ENCODE measurements around the gene MAGI1. TPM values are rescaled to one million over a fixed set of nuclear protein-coding genes. Genes with fewer than 3 reads are reported as not detected.
A peak's percentile ranks its signal among the peaks of the same experiment; 100 is the strongest.

The MAGI1 gene
- total RNA-seq, 2 donors from 2014 or later = 0.39 TPM; not detected in 1

DNA sequence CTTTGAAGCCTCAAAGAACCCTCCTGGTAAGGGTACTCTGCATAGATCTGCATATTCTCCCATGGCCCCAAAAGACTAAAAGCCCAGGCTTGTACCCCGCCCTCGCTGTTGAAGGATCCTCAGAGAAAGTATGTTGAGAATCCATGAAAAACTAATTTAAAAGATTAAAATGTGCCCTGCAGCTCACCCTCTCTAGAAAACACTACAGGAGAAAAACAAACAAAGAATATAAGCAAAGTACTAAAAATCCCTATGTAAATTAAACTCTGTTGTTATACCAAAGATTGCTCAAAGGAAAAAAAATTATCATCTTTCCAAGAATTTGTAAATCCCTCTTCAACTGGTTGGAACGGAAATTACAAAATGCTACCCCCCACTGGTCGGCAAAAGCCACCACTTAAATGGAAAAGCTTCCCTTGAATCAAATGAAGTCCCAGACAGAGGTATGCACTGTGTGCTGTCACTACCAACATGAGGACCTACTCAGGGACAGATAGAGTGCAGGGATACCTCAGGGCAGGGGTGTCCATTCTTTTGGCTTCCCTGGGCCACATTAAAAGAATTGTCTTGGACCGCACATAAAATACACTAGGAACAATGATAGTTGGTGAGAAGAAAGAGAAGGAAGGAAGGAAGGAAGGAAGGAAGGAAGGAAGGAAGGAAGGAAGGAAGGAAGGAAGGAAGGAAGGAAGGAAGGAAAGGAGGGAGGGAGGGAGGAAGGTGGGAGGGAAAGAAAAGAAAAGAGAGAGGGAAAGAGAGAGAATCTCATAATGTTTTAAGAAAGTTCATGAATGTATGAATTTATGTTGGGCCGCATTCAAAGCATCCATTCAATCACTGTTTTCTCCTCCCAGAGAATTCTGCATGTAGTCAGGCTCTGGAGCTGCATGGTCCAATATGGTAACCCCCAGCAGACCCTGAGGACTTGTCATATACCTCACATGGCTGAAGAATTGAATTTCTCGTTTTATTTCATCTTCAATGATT, 88.1 kb downstream of the MAGI1 start:
- no peaks in the 10 kb centered on the region for H3K36me3 Mint-ChIP-seq

DNA sequence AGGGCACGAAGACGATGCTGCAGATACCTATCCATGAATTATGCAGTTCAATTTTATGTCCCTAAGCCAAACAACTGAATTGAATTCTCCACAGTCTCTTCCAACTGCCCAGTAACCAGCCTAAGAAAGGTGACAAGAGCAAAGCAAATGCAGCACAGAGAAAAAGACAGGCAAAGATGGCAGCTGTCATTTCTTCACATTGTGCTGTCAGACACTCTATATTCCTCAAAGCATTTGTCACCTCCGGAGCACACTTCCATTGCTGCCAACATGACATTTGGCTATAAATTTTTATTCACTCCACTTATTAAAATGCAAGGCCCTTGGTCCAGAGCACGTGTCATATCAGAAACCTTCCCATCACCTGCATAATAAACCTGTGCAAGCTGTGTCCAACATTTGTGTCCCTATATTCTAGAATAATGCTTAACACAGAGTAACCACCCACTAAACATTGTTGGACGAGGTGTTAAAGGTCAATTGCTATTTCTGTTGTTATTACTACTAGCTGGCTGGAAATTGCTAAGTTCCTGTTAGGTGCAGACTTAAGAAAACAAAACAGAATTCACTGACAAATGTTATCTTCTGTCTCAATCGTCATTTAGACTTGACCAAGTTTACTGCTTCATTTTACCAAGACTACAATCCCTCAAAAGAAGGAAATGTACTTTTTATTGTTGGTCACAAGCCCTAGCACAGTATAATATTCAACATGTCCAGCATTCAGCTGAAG, 89.7 kb downstream of the MAGI1 start:
- ATAC-seq = no peak
- Mint-ChIP-seq H3K9me3 (peaks cover 0 to 4% of the 10 kb centered on the region in 2 donors), H3K36me3 (no peaks in the 10 kb centered on the region), H3K27ac (no peak overlapping the region)
- no peak for DNase-seq (ENCODE audit: low spot score in 2 of 2)

More for the DNA sequence above, 88.1 kb downstream of the MAGI1 start:
- no peak for ATAC-seq
- no peak for DNase-seq (ENCODE audit: low spot score in 2 of 2)
- H3K9me3 Mint-ChIP-seq = peaks cover 0 to 4% of the 10 kb centered on the region in 2 donors
- no peak overlapping the region for H3K27ac Mint-ChIP-seq

DNA sequence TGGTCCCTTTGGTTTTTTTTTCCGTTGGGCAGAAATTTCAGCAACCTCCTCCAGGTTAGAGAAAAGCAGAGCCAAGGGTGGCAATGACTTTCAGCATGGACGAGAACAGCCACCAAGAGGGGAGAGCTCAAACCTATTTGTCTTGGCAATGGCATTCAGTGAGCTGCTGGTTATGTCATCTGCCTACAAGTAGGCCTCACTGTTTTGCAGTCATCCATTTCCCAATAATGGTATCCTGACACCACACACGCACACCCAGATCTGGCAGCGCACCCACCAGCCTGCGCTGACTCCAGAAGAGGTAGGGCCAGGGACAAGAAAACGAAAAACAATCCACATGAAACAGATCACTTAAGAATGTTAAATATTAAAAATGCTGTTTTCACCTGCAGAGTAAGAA, 92.3 kb downstream of the MAGI1 start:
- H3K9me3 Mint-ChIP-seq = peaks cover 0 to 4% of the 10 kb centered on the region in 2 donors
- H3K27ac Mint-ChIP-seq = no peak overlapping the region
- ATAC-seq (no peak), DNase-seq (ENCODE audit: low spot score in 2 of 2) (no peak)
- H3K36me3 Mint-ChIP-seq = no peaks in the 10 kb centered on the region

DNA sequence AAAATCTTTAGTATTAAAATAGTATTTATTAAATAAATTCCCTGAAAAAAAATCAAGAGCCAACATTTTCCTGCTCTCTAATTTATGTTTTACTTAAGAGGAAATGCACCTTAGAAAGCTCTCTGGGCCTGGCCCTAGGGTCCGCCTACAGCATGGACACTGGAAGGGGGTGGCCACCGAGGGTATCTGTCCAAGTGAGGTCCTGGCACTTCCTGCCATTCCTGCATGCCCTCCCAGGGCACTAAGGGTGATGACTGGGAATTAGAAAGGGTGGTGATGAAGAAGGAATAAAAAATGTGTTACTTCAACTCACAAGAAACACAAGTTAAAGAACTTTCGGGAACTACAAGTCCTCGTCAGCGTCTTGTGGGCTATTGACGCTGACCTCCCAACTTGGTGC, 92.8 kb downstream of the MAGI1 start:
- DNase-seq (ENCODE audit: low spot score in 2 of 2) = no peak
- ATAC-seq = no peak
- H3K9me3 Mint-ChIP-seq = peaks cover 0 to 4% of the 10 kb centered on the region in 2 donors
- H3K36me3 Mint-ChIP-seq = no peaks in the 10 kb centered on the region
- H3K27ac Mint-ChIP-seq = no peak overlapping the region

DNA sequence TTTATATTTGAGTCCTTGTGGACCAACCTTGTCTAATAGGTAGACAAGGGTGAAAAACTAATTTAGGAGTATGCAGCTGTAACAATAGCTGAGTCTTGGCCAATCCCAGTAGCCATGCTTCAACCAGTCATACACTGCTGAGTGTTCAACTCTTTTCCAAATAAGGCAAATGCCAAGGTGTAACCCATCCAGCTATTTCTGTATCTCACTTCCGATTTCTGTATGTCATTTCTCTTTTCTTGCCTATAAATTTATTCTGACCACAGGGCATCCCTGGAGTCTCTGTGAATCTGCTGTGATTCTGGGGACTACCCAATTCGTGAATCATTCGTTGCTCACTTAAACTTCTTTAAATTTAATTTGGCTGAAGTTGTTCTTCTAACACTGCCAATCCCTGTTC, 93.2 kb downstream of the MAGI1 start:
- ATAC-seq (no peak), DNase-seq (ENCODE audit: low spot score in 2 of 2) (no peak)
- no peaks in the 10 kb centered on the region for H3K9me3 Mint-ChIP-seq

DNA sequence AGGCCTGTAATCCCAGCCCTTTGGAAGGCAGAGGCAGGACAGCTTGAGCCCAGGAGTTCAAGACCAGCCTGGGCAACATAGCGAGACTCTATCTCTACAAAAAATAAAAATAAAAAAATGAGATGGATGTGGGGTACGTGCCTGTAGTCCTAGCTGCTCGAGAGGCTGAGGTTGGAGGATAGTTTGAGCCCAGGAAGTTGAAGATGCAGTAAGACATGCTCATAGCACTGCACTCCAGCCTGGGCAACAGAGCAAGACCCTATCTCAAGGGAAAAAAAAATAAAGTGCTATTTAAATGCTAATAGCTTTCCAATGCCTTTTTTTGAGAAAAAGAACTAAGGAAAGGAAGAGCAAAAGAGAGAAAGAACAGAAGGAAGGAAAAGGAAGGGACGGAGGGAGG, 94.5 kb downstream of the MAGI1 start:
- no peak for DNase-seq (ENCODE audit: low spot score in 2 of 2)
- H3K9me3 Mint-ChIP-seq = no peaks in the 10 kb centered on the region
- H3K27ac Mint-ChIP-seq = no peak overlapping the region
- H3K36me3 Mint-ChIP-seq = no peaks in the 10 kb centered on the region
- no peak for ATAC-seq

More for the DNA sequence above, 93.2 kb downstream of the MAGI1 start:
- Mint-ChIP-seq H3K36me3 (no peaks in the 10 kb centered on the region), H3K27ac (no peak overlapping the region)

DNA sequence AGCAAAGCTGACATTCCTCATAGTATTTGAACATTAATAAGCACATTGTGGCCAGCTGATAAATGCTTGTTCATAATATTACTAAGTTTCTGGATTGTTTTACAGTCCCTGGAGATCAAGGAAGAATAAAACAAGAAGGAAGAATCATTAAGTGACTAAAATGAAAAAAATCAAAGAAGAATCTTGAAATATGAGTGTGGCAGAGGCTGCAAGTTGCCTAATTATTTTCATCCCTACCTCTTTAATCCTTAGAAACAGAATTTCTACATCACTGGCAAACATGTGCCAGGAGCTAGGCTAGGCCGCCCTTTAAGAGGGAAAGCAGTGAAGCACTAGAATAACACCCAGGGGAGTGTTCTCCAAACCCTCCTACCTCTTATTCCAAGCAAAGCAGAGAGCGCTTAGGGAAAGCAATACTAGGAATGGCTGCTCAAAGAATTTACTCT, 98.9 kb downstream of the MAGI1 start:
- peaks cover 4 to 8% of the 10 kb centered on the region in 2 donors for H3K9me3 Mint-ChIP-seq
- no peak for ATAC-seq
- no peak overlapping the region for H3K27ac Mint-ChIP-seq
- no peaks in the 10 kb centered on the region for H3K36me3 Mint-ChIP-seq
- no peak for DNase-seq (ENCODE audit: low spot score in 2 of 2)

DNA sequence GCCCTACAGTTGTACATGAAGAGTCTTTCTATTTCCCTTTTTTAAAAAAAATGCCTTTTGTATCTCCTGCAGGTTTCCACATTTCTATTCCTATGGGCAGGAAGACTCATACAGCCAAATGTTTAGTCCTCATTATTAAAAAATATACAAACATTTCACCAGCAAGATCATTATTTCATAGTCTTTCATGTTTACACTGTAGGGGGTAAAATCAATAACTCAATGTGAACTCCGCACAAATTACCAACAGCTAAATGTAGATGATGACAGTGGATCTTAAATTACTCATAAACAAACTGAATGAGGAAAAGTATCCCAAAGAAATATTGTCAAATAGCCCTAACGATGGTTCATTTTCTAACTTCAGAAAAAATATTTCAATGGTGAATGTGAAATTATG, 99.5 kb downstream of the MAGI1 start:
- ATAC-seq = no peak
- DNase-seq (ENCODE audit: low spot score in 2 of 2) = no peak
- no peaks in the 10 kb centered on the region for H3K36me3 Mint-ChIP-seq
- H3K9me3 Mint-ChIP-seq = peaks cover 4 to 9% of the 10 kb centered on the region in 2 donors
- no peak overlapping the region for H3K27ac Mint-ChIP-seq

DNA sequence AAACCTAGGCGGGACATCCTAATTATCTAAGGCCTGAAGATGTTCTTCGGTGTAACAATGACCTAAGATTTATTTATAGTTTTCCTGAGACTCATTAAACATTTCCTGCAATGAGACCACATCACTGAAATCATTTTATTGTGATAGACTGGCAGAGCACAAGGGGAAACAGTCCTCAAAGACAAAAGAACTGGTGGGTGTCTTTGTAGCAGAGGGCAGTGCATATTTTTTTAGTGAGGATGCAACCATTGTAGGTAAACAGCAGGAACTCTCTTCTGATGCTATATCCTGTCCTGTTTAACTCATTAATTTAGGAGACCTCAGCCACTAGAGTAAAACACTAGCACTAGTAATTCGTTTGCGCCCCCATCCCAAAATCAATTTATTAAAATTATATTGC, 100.0 kb downstream of the MAGI1 start:
- H3K27ac Mint-ChIP-seq = no peak overlapping the region

DNA sequence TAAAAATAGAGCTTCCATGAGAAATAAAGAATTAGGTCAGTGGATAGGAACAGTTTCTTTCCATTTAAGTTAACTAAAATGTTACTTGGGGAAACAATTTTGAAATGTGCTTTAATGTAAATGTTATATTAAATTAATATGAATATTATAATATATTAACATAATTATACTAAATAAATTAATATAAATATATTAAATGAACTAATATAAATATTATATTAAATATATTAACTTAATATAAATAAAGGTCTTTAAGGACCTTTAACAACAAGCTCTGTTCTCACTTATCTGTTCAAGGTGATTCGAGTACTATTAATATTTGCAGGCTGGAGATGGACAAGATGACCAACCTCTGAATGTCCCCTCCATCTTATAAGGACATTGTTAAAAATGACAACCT, 100.6 kb downstream of the MAGI1 start:
- no peak overlapping the region for H3K27ac Mint-ChIP-seq
- DNase-seq (ENCODE audit: low spot score in 2 of 2) (no peak), ATAC-seq (no peak)
- H3K36me3 Mint-ChIP-seq = no peaks in the 10 kb centered on the region
- H3K9me3 Mint-ChIP-seq = peaks cover 8 to 9% of the 10 kb centered on the region in 2 donors

More for the DNA sequence above, 100.0 kb downstream of the MAGI1 start:
- Mint-ChIP-seq H3K36me3 (no peaks in the 10 kb centered on the region), H3K9me3 (peaks cover 4 to 9% of the 10 kb centered on the region in 2 donors)
- DNase-seq (ENCODE audit: low spot score in 2 of 2) (no peak), ATAC-seq (no peak)

DNA sequence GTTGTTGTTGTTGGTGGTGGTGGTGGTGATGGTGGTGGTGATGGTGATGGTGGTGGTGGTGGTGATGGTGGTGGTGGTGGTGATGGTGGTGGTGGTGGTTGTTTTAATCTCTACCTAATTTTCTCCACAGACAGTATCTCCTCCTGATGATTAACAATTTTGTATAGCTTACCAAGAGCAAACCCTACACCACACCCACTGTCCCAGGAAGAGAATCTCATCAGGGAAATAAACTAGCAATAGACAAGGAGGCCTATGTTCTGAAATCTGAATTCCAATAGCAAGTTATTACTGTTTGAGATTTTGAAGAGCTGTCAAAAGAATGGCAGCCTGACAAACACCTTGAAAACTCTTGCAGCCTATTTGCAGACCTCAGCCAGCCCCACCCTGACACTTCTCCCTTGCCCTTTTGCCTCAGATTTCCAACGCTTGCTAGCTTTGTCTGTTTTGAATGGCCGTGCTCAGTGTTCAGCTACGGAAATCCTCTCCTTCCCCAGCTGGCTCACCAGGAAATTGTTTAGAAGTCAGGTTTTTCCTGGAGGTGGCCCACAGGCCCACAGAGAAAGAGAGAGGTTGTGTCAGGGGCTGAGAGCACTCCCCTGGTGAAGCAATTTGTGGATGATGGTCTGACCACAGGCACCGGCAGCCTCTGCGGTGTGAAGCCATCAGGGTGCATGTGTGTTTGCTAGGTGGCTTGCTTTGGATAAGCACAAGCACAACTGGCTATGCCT, 101.6 kb downstream of the MAGI1 start:
- no peaks in the 10 kb centered on the region for H3K36me3 Mint-ChIP-seq
- H3K27ac Mint-ChIP-seq = no peak overlapping the region
- H3K9me3 Mint-ChIP-seq = peaks cover 8 to 11% of the 10 kb centered on the region in 2 donors
- ATAC-seq (no peak), DNase-seq (ENCODE audit: low spot score in 2 of 2) (no peak)

DNA sequence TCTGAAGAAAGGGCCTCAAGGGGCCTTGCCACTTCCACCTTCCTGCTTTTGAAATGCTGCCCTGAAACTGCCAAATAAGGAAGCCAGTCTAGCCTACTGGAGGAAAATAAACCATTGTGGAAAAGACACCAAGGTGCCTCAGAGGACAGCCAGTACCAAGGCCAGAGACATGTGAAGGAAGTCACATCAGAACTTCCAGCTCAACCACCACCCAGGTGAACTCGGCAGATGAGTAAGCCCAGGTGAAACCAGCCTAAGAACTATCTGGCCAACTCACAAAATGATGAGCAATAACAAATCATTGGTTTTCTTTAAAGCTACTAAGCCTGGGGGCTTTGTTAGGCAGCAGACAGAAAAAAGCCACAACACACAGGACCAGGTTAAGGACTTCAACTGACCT, 103.0 kb downstream of the MAGI1 start:
- peak in 1 of 2 donors; percentile 63 for ATAC-seq
- no peaks in the 10 kb centered on the region for H3K36me3 Mint-ChIP-seq
- DNase-seq (ENCODE audit: low spot score in 2 of 2) = no peak

DNA sequence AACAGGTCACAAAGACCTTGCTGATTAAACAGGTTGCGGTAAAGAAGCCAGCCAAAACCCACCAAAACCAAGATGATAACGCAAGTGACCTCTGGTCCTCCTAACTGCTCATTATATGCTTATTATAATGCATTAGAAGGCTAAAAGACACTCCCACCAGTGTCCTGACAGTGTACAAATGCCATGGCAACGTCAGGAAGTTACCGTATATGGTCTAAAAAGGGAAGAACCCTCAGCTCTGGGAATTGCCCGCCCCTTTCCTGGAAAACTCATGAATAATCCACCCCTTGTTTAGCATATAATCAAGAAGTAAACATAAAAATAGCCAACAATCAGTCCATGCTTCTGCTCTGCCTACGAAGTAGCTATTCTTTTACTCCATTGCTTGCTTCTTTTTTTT, 108.1 kb downstream of the MAGI1 start:
- DNase-seq (ENCODE audit: low spot score in 2 of 2) (no peak), ATAC-seq (no peak)
- H3K36me3 Mint-ChIP-seq = no peaks in the 10 kb centered on the region
- H3K9me3 Mint-ChIP-seq = peaks cover 8 to 18% of the 10 kb centered on the region in 2 donors
- H3K27ac Mint-ChIP-seq = no peak overlapping the region

More for the DNA sequence above, 103.0 kb downstream of the MAGI1 start:
- H3K27ac Mint-ChIP-seq = no peak overlapping the region
- peaks cover 8 to 21% of the 10 kb centered on the region in 2 donors for H3K9me3 Mint-ChIP-seq

DNA sequence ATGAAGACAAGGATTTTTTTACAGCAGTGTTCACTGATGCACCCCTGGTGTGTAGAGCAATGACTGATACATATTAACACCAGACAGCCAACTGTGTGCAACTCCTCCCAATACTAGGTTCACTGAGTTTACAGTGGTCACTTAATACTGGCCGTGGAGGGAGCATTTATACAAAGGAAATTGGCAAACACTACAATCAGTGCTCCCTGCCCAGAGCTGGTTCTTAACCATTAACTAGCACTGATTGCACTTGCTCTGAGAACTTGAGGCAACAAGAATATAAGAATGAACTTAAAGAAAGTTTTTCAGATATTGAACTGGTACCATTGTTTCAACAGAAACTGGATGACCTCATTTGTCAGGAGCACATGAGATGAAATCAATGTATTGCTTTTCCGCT, 110.6 kb downstream of the MAGI1 start:
- ATAC-seq = no peak

DNA sequence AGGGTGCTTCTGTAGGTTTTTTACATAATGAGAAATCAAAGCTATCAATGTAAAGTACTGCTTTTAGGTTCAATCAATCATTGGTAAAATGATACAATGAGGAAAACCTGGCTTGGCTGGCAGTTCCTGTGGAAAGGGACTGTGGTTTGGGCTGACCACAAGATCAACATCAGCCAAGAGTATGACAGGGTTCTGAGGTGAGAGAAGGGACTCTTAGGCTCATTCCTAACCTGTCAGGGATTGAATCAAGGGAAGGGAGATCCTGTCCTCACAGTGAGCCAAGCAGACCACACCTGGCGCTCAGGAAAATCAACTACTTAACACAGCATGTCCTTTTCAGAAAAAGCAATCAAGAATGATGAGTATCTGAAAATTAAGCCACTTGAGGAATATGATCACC, 111.1 kb downstream of the MAGI1 start:
- H3K36me3 Mint-ChIP-seq = no peaks in the 10 kb centered on the region
- DNase-seq (ENCODE audit: low spot score in 2 of 2) (no peak), ATAC-seq (no peak)
- H3K9me3 Mint-ChIP-seq = peaks cover 2 to 12% of the 10 kb centered on the region in 2 donors
- no peak overlapping the region for H3K27ac Mint-ChIP-seq

More for the DNA sequence above, 110.6 kb downstream of the MAGI1 start:
- peaks cover under 1 to 12% of the 10 kb centered on the region in 2 donors for H3K9me3 Mint-ChIP-seq
- H3K27ac Mint-ChIP-seq = no peak overlapping the region
- DNase-seq (ENCODE audit: low spot score in 2 of 2) = no peak
- no peaks in the 10 kb centered on the region for H3K36me3 Mint-ChIP-seq

DNA sequence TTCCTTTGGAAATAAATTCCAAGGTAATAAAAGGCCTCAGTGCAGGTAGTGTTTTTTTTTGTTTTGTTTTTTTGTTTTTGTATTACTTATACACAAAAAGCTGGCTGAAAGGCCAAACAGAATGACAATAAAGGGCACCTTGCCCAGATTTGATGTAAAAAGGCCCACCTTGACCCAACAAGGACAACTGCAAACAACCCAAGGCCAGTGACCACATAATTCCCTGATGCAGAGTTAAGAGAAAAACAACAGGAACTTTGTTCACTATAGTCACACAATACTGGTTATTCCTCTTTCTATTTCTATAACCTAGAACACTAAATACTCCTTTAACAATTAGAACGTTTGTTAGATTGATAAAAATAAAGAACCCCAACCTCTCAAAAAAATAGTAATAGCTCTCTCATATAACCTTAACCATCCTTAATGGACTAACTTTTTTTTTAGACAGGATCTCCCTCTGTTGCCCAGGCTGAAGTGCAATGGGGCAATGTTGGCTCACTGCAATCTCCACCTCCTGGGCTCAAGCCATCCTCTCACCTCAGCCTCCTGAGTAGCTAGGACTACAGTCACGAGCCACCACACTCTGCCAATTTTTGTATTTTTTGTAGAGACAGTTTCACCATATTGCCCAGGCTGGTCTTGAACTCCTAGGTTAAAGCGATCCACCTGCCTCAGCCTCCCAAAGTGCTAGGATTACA, 113.3 kb downstream of the MAGI1 start:
- H3K36me3 Mint-ChIP-seq = no peaks in the 10 kb centered on the region
- ATAC-seq (no peak), DNase-seq (ENCODE audit: low spot score in 2 of 2) (no peak)
- peaks cover 0 to 8% of the 10 kb centered on the region in 2 donors for H3K9me3 Mint-ChIP-seq
- no peak overlapping the region for H3K27ac Mint-ChIP-seq
